MM.1S (cell line): ENCODE measurements around the gene CHMP6.
"Not testable (repeated sequence)": the region's sequence is repeated elsewhere in the genome, so short reads cannot be mapped to it uniquely, and the experiment has no call there.

Experiments
- DNase-seq: peaks from one replicate; pipeline ENCODE4 v3.0.0-alpha.2; 2015
- H2AFZ ChIP-seq: fragments of 300-600 bp; sonication (generic); 2 replicates; pipeline ENCODE4 v1.6.0; 2016; ENCODE audit warnings: antibody characterized with exemption, low read length
- H3F3A ChIP-seq: fragments of 300-600 bp; sonication (generic); 2 replicates; pipeline ENCODE4 v1.6.1; 2016; ENCODE audit warnings: mild to moderate bottlenecking, antibody characterized with exemption, low read length, moderate library complexity, mixed read lengths; ENCODE audit not compliant: insufficient read depth
- H3K27ac ChIP-seq: fragments of 300-600 bp; sonication (generic); 2 replicates; pipeline ENCODE4 v1.5.1; 2016; ENCODE audit warnings: mild to moderate bottlenecking, low read length
- H3K27me3 ChIP-seq: fragments of 300-600 bp; sonication (generic); replicated peaks from 2 replicates; pipeline ENCODE4 v1.6.0; 2016; ENCODE audit warnings: low read length; ENCODE audit not compliant: insufficient read depth
- H3K36me3 ChIP-seq: fragments of 300-600 bp; sonication (generic); replicated peaks from 2 replicates; pipeline ENCODE4 v1.6.1; 2016; ENCODE audit warnings: mild to moderate bottlenecking, low read length, mixed read lengths; ENCODE audit not compliant: insufficient read depth
- H3K4me1 ChIP-seq: fragments of 300-600 bp; sonication (generic); 2 replicates; pipeline ENCODE4 v1.6.1; 2016; ENCODE audit warnings: low read length, mixed read lengths
- H3K4me2 ChIP-seq: fragments of 300-600 bp; sonication (generic); 2 replicates; pipeline ENCODE4 v1.6.0; 2016; ENCODE audit warnings: low read depth, low read length
- H3K4me3 ChIP-seq: fragments of 300-600 bp; sonication (generic); 2 replicates; pipeline ENCODE4 v1.5.1; 2016; ENCODE audit warnings: low read length, mixed read lengths
- H3K79me2 ChIP-seq: fragments of 300-600 bp; sonication (generic); 2 replicates; pipeline ENCODE4 v1.6.1; 2016; ENCODE audit warnings: mixed run types, low read length, mixed read lengths
- H3K9ac ChIP-seq: fragments of 300-600 bp; sonication (generic); 2 replicates; pipeline ENCODE4 v1.6.1; 2016; ENCODE audit warnings: low read length, mixed read lengths
- H3K9me2 ChIP-seq: fragments of 300-600 bp; sonication (generic); replicated peaks from 2 replicates; pipeline ENCODE4 v1.6.1; 2016; ENCODE audit warnings: mild to moderate bottlenecking, low read length, mixed read lengths; ENCODE audit not compliant: insufficient read depth
- H3K9me3 ChIP-seq: fragments of 300-600 bp; sonication (generic); replicated peaks from 2 replicates; pipeline ENCODE4 v1.6.1; 2016; ENCODE audit warnings: mild to moderate bottlenecking, low read length, mixed read lengths; ENCODE audit not compliant: insufficient read depth
- H4K20me1 ChIP-seq: fragments of 300-600 bp; sonication (generic); 2 replicates; pipeline ENCODE4 v1.6.1; 2016; ENCODE audit warnings: mild to moderate bottlenecking, low read length, moderate library complexity, mixed read lengths; ENCODE audit not compliant: insufficient read depth
- EZH2 ChIP-seq: fragments of 300-600 bp; sonication (generic); optimal IDR thresholded peaks from 2 replicates; pipeline ENCODE3; 2017; ENCODE audit warnings: low read depth, mild to moderate bottlenecking, antibody characterized with exemption, low read length, mixed read lengths
- EZH2phosphoT487 ChIP-seq: fragments of 300-600 bp; sonication (generic); IDR thresholded peaks from 2 replicates; pipeline ENCODE4 v1.6.1; 2018; ENCODE audit warnings: antibody characterized with exemption, low read length
- TF ChIP-seq, protein P1 (sequence below): fragments of 300-600 bp; sonication (generic); IDR thresholded peaks from 2 replicates; pipeline ENCODE4 v1.5.1; 2016; ENCODE audit warnings: antibody characterized with exemption, low read length, mixed read lengths

Gene CHMP6

DNA sequence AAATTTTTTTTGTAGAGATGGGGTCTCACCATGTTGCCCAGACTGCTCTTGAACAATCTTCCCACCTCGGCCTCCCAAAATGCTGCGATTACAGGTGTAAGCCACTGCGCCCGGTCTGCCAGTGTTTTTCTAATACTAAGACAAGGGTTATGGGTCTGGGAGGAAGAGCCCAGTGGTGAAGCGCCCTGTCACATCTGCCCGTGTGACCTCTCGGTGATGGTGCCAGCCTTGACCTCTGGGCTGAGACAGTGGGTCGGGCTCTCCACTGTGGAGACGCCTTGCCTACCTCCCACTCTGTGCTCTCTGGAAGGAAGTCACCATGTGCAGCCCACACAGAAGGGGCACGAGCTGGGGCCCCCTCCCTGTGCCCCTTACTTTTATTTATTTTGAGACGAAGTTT, 38.2 kb downstream of the CHMP6 start:
- H4K20me1 ChIP-seq = no peaks in the 10 kb centered on the region
- H3K27ac ChIP-seq = no peak overlapping the region
- no peaks in the 10 kb centered on the region for H3K9me3 ChIP-seq
- peaks cover 94% of the 10 kb centered on the region for H3K27me3 ChIP-seq
- H2AFZ ChIP-seq = no peak overlapping the region
- DNase-seq = no peak
- H3K4me3 ChIP-seq = no peak overlapping the region
- H3K79me2 ChIP-seq = no peaks in the 10 kb centered on the region
- TF ChIP-seq, protein P1, sequence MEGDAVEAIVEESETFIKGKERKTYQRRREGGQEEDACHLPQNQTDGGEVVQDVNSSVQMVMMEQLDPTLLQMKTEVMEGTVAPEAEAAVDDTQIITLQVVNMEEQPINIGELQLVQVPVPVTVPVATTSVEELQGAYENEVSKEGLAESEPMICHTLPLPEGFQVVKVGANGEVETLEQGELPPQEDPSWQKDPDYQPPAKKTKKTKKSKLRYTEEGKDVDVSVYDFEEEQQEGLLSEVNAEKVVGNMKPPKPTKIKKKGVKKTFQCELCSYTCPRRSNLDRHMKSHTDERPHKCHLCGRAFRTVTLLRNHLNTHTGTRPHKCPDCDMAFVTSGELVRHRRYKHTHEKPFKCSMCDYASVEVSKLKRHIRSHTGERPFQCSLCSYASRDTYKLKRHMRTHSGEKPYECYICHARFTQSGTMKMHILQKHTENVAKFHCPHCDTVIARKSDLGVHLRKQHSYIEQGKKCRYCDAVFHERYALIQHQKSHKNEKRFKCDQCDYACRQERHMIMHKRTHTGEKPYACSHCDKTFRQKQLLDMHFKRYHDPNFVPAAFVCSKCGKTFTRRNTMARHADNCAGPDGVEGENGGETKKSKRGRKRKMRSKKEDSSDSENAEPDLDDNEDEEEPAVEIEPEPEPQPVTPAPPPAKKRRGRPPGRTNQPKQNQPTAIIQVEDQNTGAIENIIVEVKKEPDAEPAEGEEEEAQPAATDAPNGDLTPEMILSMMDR = no peak
- TF ChIP-seq EZH2 (no peak), EZH2phosphoT487 (no peak)
- no peaks in the 10 kb centered on the region for H3K9me2 ChIP-seq
- no peak overlapping the region for H3K4me2 ChIP-seq
- no peaks in the 10 kb centered on the region for H3K36me3 ChIP-seq
- H3K9ac ChIP-seq = no peak overlapping the region
- H3K4me1 ChIP-seq = no peaks in the 10 kb centered on the region
- H3F3A ChIP-seq = no peaks in the 10 kb centered on the region

DNA sequence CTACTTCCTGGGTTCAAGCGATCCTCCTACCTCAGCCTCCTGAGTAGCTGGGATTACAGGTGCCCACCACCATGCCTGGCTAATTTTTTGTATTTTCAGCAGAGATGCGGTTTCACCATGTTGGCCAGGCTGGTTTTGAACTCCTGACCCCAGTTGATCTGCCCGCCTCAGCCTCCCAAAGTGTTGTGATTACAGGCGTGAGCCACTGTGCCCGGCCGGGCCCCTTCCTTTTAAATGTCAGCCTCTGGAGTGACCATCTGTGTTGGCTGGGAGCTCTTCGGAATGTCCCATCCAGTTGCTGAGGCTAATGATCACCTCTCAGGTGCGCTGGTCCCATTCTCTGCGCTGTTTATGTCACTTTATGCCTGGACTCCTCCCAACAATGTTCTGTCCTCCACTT, 38.7 kb downstream of the CHMP6 start:
- not testable (repeated sequence) for H4K20me1 ChIP-seq, H3K36me3 ChIP-seq, H3K4me3 ChIP-seq, DNase-seq, H3K79me2 ChIP-seq, H3K9me2 ChIP-seq, H3K27ac ChIP-seq, H3K4me2 ChIP-seq, H3K9me3 ChIP-seq, H3K4me1 ChIP-seq, H3K9ac ChIP-seq, H3F3A ChIP-seq, H2AFZ ChIP-seq
- peaks cover 90% of the 10 kb centered on the region for H3K27me3 ChIP-seq

- Histone ChIP-seq H3K9me2 (no peaks in the 10 kb centered on the region), H3K27ac (no peak overlapping the region), H2AFZ (no peak overlapping the region), H3K4me2 (no peak overlapping the region), H3F3A (no peaks in the 10 kb centered on the region), H3K36me3 (no peaks in the 10 kb centered on the region), H3K9ac (no peak overlapping the region), H3K79me2 (no peaks in the 10 kb centered on the region), H3K4me3 (no peak overlapping the region), H3K9me3 (no peaks in the 10 kb centered on the region), H4K20me1 (no peaks in the 10 kb centered on the region), H3K4me1 (no peaks in the 10 kb centered on the region), H3K27me3 (peaks cover 87% of the 10 kb centered on the region)
- DNase-seq = no peak
- no peak for TF ChIP-seq EZH2
- TF ChIP-seq, protein P1 = no peak
- TF ChIP-seq EZH2phosphoT487 = no peak
Measured at GRCh38 chr17:81030741-81031565, 39.3 kb downstream of the CHMP6 start.
